B cell (primary cell): ENCODE results near the gene GABRE.

Experiments
- EZH2 ChIP-seq: IDR thresholded peaks from 2 replicates; pipeline ENCODE4 v1.6.1; 2012; ENCODE audit warnings: borderline replicate concordance, low read depth, mild to moderate bottlenecking, moderate library complexity, low read length; ENCODE audit not compliant: insufficient read depth, poor library complexity, severe bottlenecking
- TF ChIP-seq, protein P1 (sequence below): fragments of 200-600 bp; IDR thresholded peaks from one replicate; pipeline ENCODE4 v1.8.0; 2022; ENCODE audit warnings: antibody characterized with exemption, mild to moderate bottlenecking

DNA sequence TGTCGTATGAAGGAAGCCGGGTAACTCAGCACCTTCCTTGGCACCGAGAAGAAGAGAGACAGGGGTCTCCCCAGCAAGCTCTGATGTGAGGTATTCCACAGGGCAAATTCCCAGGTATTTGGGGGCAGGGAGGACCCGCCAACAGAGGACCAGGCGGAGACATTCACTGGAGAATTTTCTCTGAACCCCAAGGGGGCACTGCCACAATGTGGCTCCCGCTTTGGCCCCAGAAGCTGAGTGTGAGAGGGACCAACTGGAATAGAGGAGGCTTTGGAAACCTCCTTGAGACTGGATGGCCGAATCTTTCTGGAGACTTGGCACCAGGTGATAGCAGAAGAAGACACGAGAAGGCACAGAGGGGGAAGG is 735 bp upstream of the GABRE start:
- TF ChIP-seq, protein P1, sequence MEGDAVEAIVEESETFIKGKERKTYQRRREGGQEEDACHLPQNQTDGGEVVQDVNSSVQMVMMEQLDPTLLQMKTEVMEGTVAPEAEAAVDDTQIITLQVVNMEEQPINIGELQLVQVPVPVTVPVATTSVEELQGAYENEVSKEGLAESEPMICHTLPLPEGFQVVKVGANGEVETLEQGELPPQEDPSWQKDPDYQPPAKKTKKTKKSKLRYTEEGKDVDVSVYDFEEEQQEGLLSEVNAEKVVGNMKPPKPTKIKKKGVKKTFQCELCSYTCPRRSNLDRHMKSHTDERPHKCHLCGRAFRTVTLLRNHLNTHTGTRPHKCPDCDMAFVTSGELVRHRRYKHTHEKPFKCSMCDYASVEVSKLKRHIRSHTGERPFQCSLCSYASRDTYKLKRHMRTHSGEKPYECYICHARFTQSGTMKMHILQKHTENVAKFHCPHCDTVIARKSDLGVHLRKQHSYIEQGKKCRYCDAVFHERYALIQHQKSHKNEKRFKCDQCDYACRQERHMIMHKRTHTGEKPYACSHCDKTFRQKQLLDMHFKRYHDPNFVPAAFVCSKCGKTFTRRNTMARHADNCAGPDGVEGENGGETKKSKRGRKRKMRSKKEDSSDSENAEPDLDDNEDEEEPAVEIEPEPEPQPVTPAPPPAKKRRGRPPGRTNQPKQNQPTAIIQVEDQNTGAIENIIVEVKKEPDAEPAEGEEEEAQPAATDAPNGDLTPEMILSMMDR = no peak
- no peak for TF ChIP-seq EZH2
